HEK293 (cell line): ENCODE results near the gene FHDC1.

Experiments used
- CTCF ChIA-PET: fragments of 350-600 bp; formaldehyde crosslinking; extraction: SDS; loops from one replicate; lab custom pipeline; 2021; ENCODE audit warnings: antibody characterized with exemption; lab: Yijun Ruan, JAX
- POLR2A ChIA-PET: fragments of 300-600 bp; formaldehyde crosslinking; extraction: SDS; loops from one replicate; lab custom pipeline; 2020; ENCODE audit warnings: antibody characterized with exemption, inconsistent platforms; lab: Yijun Ruan, JAX
- H3K27ac ChIP-seq: fragments of 200-500 bp; sonication (Bioruptor generic); 2 replicates; pipeline ENCODE4 v1.5.1; 2014; ENCODE audit warnings: low read depth, low read length, control low read depth, inconsistent platforms; ENCODE audit errors: extremely low read depth
- H3K36me3 ChIP-seq, 2 experiments: fragments of 200-500 bp in 1 of 2; sonication (Bioruptor generic) in 1 of 2; 1 replicate in 1 of 2; 2 replicates in 1 of 2; pipeline ENCODE4 v1.5.1; 2014 to 2017; ENCODE audit warnings: inconsistent platforms in 2 of 2, low read length in 2 of 2; ENCODE audit not compliant: control insufficient read depth in 2 of 2, insufficient read depth in 1 of 2
- H3K4me1 ChIP-seq: fragments of 200-500 bp; sonication (Bioruptor generic); 2 replicates; pipeline ENCODE4 v1.5.1; 2014; ENCODE audit warnings: mild to moderate bottlenecking, low read length, inconsistent platforms; ENCODE audit not compliant: control insufficient read depth, insufficient read depth
- H3K4me3 ChIP-seq: 2 replicates; pipeline ENCODE4 v1.5.1; 2011; ENCODE audit warnings: low read depth, mild to moderate bottlenecking, control low read depth, low read length, moderate library complexity
- H3K9me3 ChIP-seq: fragments of 200-500 bp; sonication (Bioruptor generic); 2 replicates; pipeline ENCODE4 v1.5.1; 2014; ENCODE audit warnings: low read depth, low read length, inconsistent platforms; ENCODE audit not compliant: control insufficient read depth, insufficient read depth
- BCL11B ChIP-seq: fragments of 450-650 bp; formaldehyde crosslinking; IDR thresholded peaks from 2 replicates; pipeline ENCODE4 v1.5.1; 2016; ENCODE audit warnings: low read depth, missing biosample characterization, missing genetic modification characterization
- CTCF ChIP-seq: fragments of 450-650 bp; formaldehyde crosslinking; IDR thresholded peaks from 2 replicates; pipeline ENCODE4 v1.5.1; 2016; ENCODE audit warnings: missing biosample characterization, missing genetic modification characterization
- EGR2 ChIP-seq: fragments of 450-650 bp; formaldehyde crosslinking; IDR thresholded peaks from 2 replicates; pipeline ENCODE4 v1.5.1; 2016; ENCODE audit warnings: low read depth, missing biosample characterization, missing genetic modification characterization
- GLIS1 ChIP-seq: fragments of 450-650 bp; formaldehyde crosslinking; IDR thresholded peaks from 2 replicates; pipeline ENCODE4 v1.5.1; 2016; ENCODE audit warnings: missing biosample characterization, missing genetic modification characterization
- GLIS2 ChIP-seq: fragments of 450-650 bp; formaldehyde crosslinking; IDR thresholded peaks from 2 replicates; pipeline ENCODE4 v1.5.1; 2016; ENCODE audit warnings: missing biosample characterization, missing genetic modification characterization
- HIC1 ChIP-seq: fragments of 450-650 bp; formaldehyde crosslinking; IDR thresholded peaks from 2 replicates; pipeline ENCODE4 v1.5.1; 2016; ENCODE audit warnings: missing biosample characterization, missing genetic modification characterization
- KLF1 ChIP-seq: fragments of 450-650 bp; formaldehyde crosslinking; IDR thresholded peaks from 2 replicates; pipeline ENCODE4 v1.5.1; 2016; ENCODE audit warnings: missing biosample characterization, missing genetic modification characterization
- KLF9 ChIP-seq: fragments of 450-650 bp; formaldehyde crosslinking; IDR thresholded peaks from 2 replicates; pipeline ENCODE4 v1.5.1; 2016; ENCODE audit warnings: missing biosample characterization, missing genetic modification characterization, low read depth
- SP2 ChIP-seq: fragments of 450-650 bp; formaldehyde crosslinking; IDR thresholded peaks from 2 replicates; pipeline ENCODE4 v1.5.1; 2016; ENCODE audit warnings: missing biosample characterization, missing genetic modification characterization
- SP3 ChIP-seq: fragments of 450-650 bp; formaldehyde crosslinking; IDR thresholded peaks from 2 replicates; pipeline ENCODE4 v1.5.1; 2016; ENCODE audit warnings: missing biosample characterization, missing genetic modification characterization
- ZBTB49 ChIP-seq: fragments of 450-650 bp; formaldehyde crosslinking; IDR thresholded peaks from 2 replicates; pipeline ENCODE4 v1.5.1; 2016; ENCODE audit warnings: missing biosample characterization, missing genetic modification characterization, low read depth
- ZBTB8A ChIP-seq: fragments of 450-650 bp; formaldehyde crosslinking; IDR thresholded peaks from 2 replicates; pipeline ENCODE4 v1.5.1; 2016; ENCODE audit warnings: missing biosample characterization, missing genetic modification characterization
- ZFHX2 ChIP-seq: fragments of 450-650 bp; formaldehyde crosslinking; conservative IDR thresholded peaks from 2 replicates; pipeline ENCODE4 v1.5.1; 2016; ENCODE audit warnings: missing biosample characterization, missing genetic modification characterization
- ZFP37 ChIP-seq: fragments of 450-650 bp; formaldehyde crosslinking; IDR thresholded peaks from 2 replicates; pipeline ENCODE4 v1.5.1; 2016; ENCODE audit warnings: missing biosample characterization, missing genetic modification characterization
- ZNF10 ChIP-seq: fragments of 450-650 bp; formaldehyde crosslinking; IDR thresholded peaks from 2 replicates; pipeline ENCODE4 v1.5.1; 2017; ENCODE audit warnings: missing biosample characterization, missing genetic modification characterization
- ZNF112 ChIP-seq: fragments of 450-650 bp; formaldehyde crosslinking; IDR thresholded peaks from 2 replicates; pipeline ENCODE4 v1.5.0; 2017; ENCODE audit warnings: missing biosample characterization, missing genetic modification characterization
- ZNF157 ChIP-seq: fragments of 450-650 bp; formaldehyde crosslinking; IDR thresholded peaks from 2 replicates; pipeline ENCODE4 v1.5.1; 2016; ENCODE audit warnings: missing biosample characterization, missing genetic modification characterization
- ZNF266 ChIP-seq: fragments of 450-650 bp; formaldehyde crosslinking; IDR thresholded peaks from 2 replicates; pipeline ENCODE4 v1.5.1; 2016; ENCODE audit warnings: missing biosample characterization, missing genetic modification characterization, low read depth
- ZNF324 ChIP-seq: fragments of 450-650 bp; formaldehyde crosslinking; IDR thresholded peaks from 2 replicates; pipeline ENCODE4 v1.5.1; 2016; ENCODE audit warnings: missing biosample characterization, missing genetic modification characterization
- ZNF560 ChIP-seq: fragments of 450-650 bp; formaldehyde crosslinking; IDR thresholded peaks from 2 replicates; pipeline ENCODE4 v1.5.1; 2017; ENCODE audit warnings: missing biosample characterization, missing genetic modification characterization, borderline replicate concordance
- TF ChIP-seq, protein P1 (sequence below): fragments of 450-650 bp; formaldehyde crosslinking; IDR thresholded peaks from 2 replicates; pipeline ENCODE4 v1.5.1; 2016; ENCODE audit warnings: missing biosample characterization, missing genetic modification characterization
- TF ChIP-seq, protein P2 (sequence below): fragments of 450-650 bp; IDR thresholded peaks from 2 replicates; pipeline ENCODE4 v1.5.1; 2018; ENCODE audit warnings: missing biosample characterization, missing genetic modification characterization
- TF ChIP-seq, protein P3 (sequence below): fragments of 450-650 bp; formaldehyde crosslinking; IDR thresholded peaks from 2 replicates; pipeline ENCODE4 v1.5.1; 2017; ENCODE audit warnings: missing biosample characterization, missing genetic modification characterization

The FHDC1 gene

GRCh38 chr4:152936446-152937335 lies 568 bp downstream of the FHDC1 start (continued):
- TF ChIP-seq ZFP37 (tag by site-specific recombination) (no peak), ZNF10 (peak; percentile 94), ZNF324 (tag by site-specific recombination) (no peak), ZNF560 (tag by site-specific recombination) (no peak), CTCF (tag by site-specific recombination) (no peak; the same call in 1 of the 2 replicates), ZBTB49 (tag by site-specific recombination) (no peak), ZNF112 (tag by site-specific recombination) (no peak)
- TF ChIP-seq, protein P1, sequence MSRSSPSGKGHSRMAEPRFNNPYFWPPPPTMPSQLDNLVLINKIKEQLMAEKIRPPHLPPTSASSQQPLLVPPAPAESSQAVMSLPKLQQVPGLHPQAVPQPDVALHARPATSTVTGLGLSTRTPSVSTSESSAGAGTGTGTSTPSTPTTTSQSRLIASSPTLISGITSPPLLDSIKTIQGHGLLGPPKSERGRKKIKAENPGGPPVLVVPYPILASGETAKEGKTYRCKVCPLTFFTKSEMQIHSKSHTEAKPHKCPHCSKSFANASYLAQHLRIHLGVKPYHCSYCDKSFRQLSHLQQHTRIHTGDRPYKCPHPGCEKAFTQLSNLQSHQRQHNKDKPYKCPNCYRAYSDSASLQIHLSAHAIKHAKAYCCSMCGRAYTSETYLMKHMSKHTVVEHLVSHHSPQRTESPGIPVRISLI (tag by site-specific recombination), result no peak
- TF ChIP-seq, protein P2, sequence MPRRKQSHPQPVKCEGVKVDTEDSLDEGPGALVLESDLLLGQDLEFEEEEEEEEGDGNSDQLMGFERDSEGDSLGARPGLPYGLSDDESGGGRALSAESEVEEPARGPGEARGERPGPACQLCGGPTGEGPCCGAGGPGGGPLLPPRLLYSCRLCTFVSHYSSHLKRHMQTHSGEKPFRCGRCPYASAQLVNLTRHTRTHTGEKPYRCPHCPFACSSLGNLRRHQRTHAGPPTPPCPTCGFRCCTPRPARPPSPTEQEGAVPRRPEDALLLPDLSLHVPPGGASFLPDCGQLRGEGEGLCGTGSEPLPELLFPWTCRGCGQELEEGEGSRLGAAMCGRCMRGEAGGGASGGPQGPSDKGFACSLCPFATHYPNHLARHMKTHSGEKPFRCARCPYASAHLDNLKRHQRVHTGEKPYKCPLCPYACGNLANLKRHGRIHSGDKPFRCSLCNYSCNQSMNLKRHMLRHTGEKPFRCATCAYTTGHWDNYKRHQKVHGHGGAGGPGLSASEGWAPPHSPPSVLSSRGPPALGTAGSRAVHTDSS, result no peak

DNA sequence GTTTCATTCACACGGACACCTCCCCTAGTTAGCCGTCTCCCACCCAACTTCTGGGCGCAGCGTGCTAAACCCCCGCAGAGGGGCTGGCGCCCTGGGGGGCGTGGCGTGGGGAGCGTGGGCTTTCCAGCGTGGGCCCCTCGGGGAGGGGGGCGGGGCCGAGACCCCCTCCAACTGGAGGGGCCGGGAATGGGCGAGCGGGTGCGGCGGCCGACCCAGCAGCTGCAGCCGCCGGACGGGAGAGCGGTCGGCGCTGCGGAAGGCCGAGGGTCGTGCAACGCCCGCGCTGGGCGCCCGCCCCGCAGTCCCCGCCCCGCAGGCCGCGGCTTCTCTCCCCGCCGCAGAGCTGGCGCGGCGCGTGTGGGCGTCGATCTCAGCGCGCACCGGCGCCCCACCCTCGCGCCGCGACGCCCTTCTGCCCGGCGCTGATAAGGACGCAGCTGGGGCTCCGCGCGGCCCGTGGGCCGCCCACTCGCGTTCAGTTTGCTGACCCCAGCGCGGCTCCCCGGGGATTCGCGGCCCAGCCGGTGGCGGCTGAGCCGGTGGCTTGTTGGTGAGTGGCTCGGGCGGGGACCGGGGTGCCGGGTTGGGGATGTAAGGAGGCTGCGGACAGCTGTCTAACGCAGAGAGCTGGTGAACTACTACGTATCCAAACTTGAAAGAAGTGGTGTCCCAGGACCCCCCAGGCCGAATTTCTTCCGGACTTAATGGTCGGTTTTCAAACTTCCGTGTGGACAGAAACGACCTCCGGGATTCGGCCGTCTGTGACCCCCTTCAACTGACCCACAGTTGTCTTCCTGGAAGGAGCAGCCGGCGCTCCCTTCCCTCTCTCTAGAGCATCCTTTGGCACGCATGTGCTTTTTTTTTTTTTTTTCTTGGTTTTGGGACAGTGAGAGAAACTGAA lies 1.5 kb downstream of the FHDC1 start:
- POLR2A ChIA-PET, result no interaction called here
- H3K4me3 ChIP-seq, result peak overlapping the region; percentile 67
- H3K4me1 ChIP-seq, result no peaks in the 10 kb centered on the region
- peak overlapping the region; percentile 19; the same call in 1 of the 2 replicates for H3K27ac ChIP-seq
- H3K9me3 ChIP-seq, result no peaks in the 10 kb centered on the region
- no peaks in the 10 kb centered on the region for H3K36me3 ChIP-seq
- CTCF ChIA-PET, result no interaction called here
- TF ChIP-seq ZBTB8A (peak; percentile 76), GLIS2 (peak; percentile 76), ZNF157 (tag by site-specific recombination) (no peak), ZNF266 (tag by site-specific recombination) (no peak), KLF1 (tag by site-specific recombination) (0 out of 2 replicates have a peak, but pooled peaks have one; percentile 29), SP3 (tag by site-specific recombination) (peak; percentile 74), ZFHX2 (peak; percentile 72), EGR2 (tag by site-specific recombination) (0 out of 2 replicates have a peak, but pooled peaks have one; percentile 63), BCL11B (tag by site-specific recombination) (no peak), KLF9 (peak; percentile 85), SP2 (peak; percentile 36), HIC1 (tag by site-specific recombination) (no peak), GLIS1 (peak; percentile 65)
- TF ChIP-seq, protein P3, sequence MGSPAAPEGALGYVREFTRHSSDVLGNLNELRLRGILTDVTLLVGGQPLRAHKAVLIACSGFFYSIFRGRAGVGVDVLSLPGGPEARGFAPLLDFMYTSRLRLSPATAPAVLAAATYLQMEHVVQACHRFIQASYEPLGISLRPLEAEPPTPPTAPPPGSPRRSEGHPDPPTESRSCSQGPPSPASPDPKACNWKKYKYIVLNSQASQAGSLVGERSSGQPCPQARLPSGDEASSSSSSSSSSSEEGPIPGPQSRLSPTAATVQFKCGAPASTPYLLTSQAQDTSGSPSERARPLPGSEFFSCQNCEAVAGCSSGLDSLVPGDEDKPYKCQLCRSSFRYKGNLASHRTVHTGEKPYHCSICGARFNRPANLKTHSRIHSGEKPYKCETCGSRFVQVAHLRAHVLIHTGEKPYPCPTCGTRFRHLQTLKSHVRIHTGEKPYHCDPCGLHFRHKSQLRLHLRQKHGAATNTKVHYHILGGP (tag by site-specific recombination), result no peak
